Measurements from ENCODE around the gene PXDC1. TPM values are rescaled to one million over a fixed set of nuclear protein-coding genes. Genes with fewer than 3 reads are reported as not detected.

Gene PXDC1
- total RNA-seq, 1 experiment from 2014 or later, result 27.6 TPM

DNA sequence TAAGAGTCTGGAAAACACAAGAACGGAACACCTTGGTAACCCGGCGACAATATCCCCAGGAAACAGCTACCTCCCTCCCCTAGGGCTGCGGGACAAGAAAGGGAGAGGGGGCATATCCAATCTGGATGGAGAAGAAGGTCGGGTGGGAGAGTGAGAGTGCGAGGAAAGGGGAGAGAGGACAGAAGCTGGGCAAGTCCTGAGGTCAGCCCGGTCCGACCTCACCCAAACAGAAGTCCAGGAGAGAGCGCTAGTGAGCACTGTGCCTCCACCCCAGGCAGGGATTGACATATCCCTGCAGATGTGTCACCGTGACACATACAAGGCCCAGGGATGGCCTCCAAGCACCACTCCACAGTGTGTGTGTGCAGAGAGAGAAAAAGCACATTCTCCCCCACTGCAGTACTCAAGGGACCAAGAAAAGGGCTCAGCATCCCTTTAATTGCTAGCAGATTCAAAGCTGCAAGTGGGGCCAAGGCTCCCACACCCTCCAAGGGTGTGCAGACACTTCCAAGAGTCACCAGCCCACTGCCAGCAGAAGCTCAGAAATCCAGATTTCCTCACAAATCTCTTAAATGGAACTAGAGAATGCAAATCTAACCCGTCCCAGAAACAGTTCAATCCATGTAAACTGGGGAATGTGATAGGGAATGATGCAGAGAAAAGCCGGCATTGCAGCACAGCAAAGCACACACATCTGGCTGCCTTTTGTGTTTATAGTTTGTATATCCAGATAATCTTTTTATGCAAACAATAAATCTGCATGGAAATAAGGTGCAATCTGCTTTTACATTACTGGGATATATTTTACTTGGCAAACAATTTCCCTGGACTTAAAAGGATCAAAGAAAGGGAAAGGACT lies 3.1 kb downstream of the PXDC1 start:
- DNase-seq (ENCODE audit: low read depth), result peak; percentile 80

GRCh38 chr6:3747100-3747737 lies 4.3 kb downstream of the PXDC1 start:
- no peak for DNase-seq (ENCODE audit: low read depth)

- DNase-seq (ENCODE audit: low read depth), result no peak
Measured at GRCh38 chr6:3746696-3747095, 4.8 kb downstream of the PXDC1 start.

DNA sequence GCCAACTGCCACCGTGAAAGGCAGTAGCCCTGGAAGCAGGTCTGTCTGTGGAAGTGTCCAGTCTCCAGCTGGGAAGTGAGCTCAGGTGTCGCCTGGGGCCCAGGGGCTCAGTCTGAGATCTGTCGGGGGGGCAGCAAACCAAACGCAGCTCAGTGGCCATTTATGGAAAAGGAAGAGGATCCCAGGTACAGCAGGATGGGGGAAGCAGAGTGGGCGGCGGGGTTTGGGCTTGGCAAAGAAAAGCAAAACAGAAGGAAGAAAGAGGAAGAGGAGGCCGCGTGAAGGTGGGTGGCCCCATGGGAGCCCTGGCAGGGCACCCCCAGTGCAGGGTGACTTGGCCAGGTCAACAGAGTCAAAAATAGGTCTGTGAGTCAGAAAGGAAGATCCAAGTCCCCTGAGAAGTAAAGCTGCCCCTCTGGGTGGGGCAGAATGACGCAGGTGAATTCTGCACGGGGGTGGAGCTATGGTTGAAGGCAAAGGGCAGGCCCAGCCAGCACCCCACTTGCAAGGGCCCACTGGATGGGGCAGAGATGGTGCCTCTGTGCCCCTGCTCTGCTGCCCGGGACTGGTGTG lies 5.3 kb downstream of the PXDC1 start:
- DNase-seq (ENCODE audit: low read depth), result no peak

- DNase-seq (ENCODE audit: low read depth), result no peak
Measured at GRCh38 chr6:3745566-3746118, 5.9 kb downstream of the PXDC1 start.

DNA sequence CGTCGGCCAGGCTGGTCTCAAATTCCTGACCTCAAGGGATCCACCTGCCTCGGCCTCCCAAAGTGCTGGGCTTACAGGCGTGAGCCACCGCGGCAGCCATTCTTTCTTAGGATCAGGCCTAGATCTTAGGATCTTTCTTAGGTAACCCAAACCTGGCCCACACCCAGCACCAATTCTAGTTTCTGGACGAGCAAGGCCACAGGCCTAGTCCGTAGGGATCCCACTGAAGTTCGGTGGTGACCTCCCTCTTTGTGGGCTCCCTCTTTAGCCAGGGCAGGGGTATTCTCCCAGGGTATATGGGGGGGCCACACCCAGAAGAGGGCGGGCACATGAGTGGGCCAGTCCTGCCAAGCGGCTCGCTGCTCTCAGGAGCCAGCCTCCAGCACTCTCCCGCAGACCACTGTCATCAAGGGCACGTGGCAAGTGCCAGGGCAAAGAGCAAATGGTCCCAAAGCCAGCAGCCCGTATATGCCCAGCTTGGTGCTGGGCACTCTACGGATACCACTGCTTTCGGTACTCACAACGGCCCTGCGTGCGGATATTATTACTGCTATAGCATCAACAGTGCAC lies 6.5 kb downstream of the PXDC1 start:
- no peak for DNase-seq (ENCODE audit: low read depth)

DNA sequence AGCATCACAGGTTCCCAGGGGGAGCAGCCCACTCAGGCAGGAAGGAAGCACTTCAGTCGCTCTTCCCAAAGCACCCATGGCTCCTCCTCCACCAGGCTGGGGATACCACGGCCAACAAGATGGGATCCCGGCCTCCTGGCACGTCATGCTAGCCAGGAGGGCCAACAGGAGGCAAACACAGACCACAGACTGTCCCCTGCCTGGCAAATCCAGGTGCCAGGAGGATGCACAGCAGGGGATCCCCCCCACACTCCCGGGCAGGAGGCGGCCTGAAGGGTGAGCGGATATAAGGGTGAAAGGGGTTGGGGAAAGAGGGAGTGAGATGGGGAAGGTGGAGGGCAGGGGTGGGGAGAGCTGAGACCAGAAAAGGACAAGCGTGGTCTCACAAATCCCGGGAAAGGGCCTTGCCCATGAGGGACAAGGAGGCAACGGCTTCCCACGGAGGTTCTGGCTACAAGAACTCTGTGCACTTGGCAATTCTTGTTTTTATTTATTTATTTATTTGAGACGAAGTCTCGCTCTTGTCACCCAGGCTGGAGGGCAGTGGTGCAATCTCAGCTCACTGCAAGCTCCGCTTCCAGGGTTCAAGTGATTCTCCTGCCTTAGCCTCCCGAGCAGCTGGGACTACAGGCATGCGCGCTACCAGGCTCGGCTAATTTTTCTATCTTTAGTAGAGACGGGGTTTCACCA lies 7.2 kb downstream of the PXDC1 start:
- DNase-seq (ENCODE audit: low read depth), result no peak

- DNase-seq (ENCODE audit: low read depth), result no peak
Measured at GRCh38 chr6:3743541-3743940, 8.0 kb downstream of the PXDC1 start.

- DNase-seq (ENCODE audit: low read depth), result peak; percentile 64
Measured at GRCh38 chr6:3742426-3743344, 8.8 kb downstream of the PXDC1 start.

- no peak for DNase-seq (ENCODE audit: low read depth)
Measured at GRCh38 chr6:3742076-3742425, 9.5 kb downstream of the PXDC1 start.

- no peak for DNase-seq (ENCODE audit: low read depth)
Measured at GRCh38 chr6:3741477-3741871, 10.0 kb downstream of the PXDC1 start.

- no peak for DNase-seq (ENCODE audit: low read depth)
Measured at GRCh38 chr6:3740551-3741476, 10.7 kb downstream of the PXDC1 start.

DNA sequence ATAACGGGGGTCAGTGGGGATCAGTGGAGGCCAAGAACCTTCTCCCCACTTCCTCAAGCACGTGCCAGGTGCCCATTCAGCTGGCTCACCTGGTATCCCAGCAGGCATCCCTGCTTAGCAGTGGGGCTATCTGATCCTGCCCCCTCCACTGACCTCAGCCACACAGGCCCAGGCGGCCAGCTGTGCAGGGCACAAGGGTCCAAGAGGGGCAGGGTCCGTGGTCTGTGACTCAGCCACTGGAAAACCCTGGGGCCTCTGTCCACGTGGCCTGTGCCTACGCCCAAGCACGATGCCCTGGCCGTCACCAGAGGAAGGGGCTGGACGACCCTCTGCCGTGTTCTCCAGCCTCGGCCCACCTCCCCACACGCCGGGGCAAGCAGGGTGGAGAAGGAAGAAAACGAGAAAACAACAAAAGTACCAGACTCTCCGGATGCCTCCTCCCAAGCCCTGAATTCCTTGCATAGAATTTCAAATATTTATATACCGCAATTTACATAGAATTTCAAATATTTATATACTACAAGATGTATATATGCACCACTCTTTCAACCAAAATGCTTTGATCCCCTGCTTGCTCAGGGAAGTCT lies 12.1 kb downstream of the PXDC1 start:
- DNase-seq (ENCODE audit: low read depth), result no peak

- no peak for DNase-seq (ENCODE audit: low read depth)
Measured at GRCh38 chr6:3738381-3739131, 13.0 kb downstream of the PXDC1 start.

DNA sequence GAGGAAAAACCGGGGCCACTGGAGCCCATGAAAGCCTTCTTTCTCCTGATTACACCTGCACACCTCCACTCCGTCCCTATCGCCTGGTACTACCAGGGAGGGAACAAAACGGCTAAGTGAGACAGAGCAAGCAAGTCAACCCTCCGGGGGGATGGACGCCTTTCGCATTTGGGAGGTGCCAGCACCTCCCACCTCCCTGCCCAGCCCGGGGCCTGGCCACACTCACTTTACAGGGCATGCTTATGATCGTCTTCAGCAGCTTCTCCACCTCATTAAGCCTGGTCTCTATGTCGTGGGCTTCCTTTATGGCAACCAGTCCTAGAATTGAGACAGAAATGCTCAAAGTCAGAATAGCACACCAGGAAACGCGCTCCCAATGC lies 13.7 kb downstream of the PXDC1 start:
- DNase-seq (ENCODE audit: low read depth), result no peak

GRCh38 chr6:3737149-3737830 lies 14.2 kb downstream of the PXDC1 start:
- DNase-seq (ENCODE audit: low read depth), result no peak

DNA sequence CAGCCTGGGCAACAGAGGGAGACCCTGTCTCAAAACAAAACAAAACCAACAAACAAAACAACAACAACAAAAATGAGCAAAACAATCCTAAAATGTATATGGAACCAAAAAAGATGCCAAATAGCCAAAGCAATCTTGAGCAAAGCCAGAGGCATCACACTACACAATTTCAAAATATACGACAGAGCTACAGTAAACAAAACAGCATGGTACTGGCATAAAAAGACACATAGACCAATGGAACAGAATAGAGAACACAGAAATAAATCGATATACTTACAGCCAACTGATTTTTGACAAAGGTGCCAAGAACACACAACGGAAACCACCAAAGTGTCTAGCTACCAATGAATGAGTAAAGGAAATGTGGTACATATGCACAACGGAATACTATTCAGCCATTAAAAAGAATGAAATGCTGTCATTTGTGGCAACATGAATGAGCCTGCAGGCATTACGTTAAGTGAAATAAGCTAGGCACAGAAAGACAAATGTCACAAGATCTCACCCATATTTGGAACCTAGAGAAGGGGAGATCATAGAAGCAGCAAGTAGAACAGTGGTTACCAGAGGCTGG lies 16.4 kb downstream of the PXDC1 start:
- no peak for DNase-seq (ENCODE audit: low read depth)
